Inflammatory macrophage treated with lipopolysaccharide for 1 hour (primary cell): Measurements from ENCODE around the gene LIMS1.

Source experiments
- DNase-seq, 2 donors: peaks; one replicate each; pipeline ENCODE4 v3.0.0-alpha.2; 2020 to 2022

Gene LIMS1

GRCh38 chr2:108616318-108616717 is 82.0 kb downstream of the LIMS1 start:
- no peak for DNase-seq

GRCh38 chr2:108616751-108617161 is 82.5 kb downstream of the LIMS1 start:
- no peak for DNase-seq

- peak in 1 of 2 donors; percentile 33 for DNase-seq
These were observed 83.3 kb downstream of the LIMS1 start for GRCh38 chr2:108617617-108618016.

GRCh38 chr2:108619925-108620620 is 85.8 kb downstream of the LIMS1 start:
- DNase-seq = no peak

- no peak for DNase-seq
These were observed 86.4 kb downstream of the LIMS1 start for GRCh38 chr2:108620656-108621055.

GRCh38 chr2:108621087-108621559 is 86.9 kb downstream of the LIMS1 start:
- DNase-seq = peak in 1 of 2 donors; percentile 39

- peak; percentile 40 to 50 for DNase-seq
These were observed 87.7 kb downstream of the LIMS1 start for GRCh38 chr2:108621687-108622681.

GRCh38 chr2:108623616-108624015 is 89.3 kb downstream of the LIMS1 start:
- DNase-seq = no peak

GRCh38 chr2:108625186-108625827 is 91.0 kb downstream of the LIMS1 start:
- no peak for DNase-seq

- peak in 1 of 2 donors; percentile 32 for DNase-seq
These were observed 91.5 kb downstream of the LIMS1 start for GRCh38 chr2:108625828-108626195.

- peak in 1 of 2 donors; percentile 23 for DNase-seq
These were observed 92.7 kb downstream of the LIMS1 start for GRCh38 chr2:108626995-108627394.

- DNase-seq = no peak
These were observed 93.8 kb downstream of the LIMS1 start for GRCh38 chr2:108627911-108628567.

- no peak for DNase-seq
These were observed 94.7 kb downstream of the LIMS1 start for GRCh38 chr2:108628936-108629335.

- no peak for DNase-seq
These were observed 95.1 kb downstream of the LIMS1 start for GRCh38 chr2:108629417-108629816.

GRCh38 chr2:108630567-108631405 is 96.5 kb downstream of the LIMS1 start:
- no peak for DNase-seq

- DNase-seq = no peak
These were observed 98.3 kb downstream of the LIMS1 start for GRCh38 chr2:108632332-108633160.

GRCh38 chr2:108633409-108633808 is 99.1 kb downstream of the LIMS1 start:
- DNase-seq = no peak

- DNase-seq = no peak
These were observed 99.7 kb downstream of the LIMS1 start for GRCh38 chr2:108634011-108634410.

- DNase-seq = no peak
These were observed 100.4 kb downstream of the LIMS1 start for GRCh38 chr2:108634576-108635160.

GRCh38 chr2:108635630-108636354 is 101.5 kb downstream of the LIMS1 start:
- no peak for DNase-seq
